Lung (tissue), 12 donors: ENCODE measurements around the gene GPR146. TPM values are rescaled to one million over a fixed set of nuclear protein-coding genes. Genes with fewer than 3 reads are reported as not detected.

Experiments used
- ATAC-seq: fragments of 200-7000 bp; cut with Tn5 transposase; one replicate; pipeline ENCODE4 v1.9.1; 2020; ENCODE audit warnings: moderate number of reproducible peaks; ENCODE audit not compliant: insufficient read depth, low FRiP score
- DNase-seq, 3 donors: peaks; one replicate each; pipeline ENCODE4 v3.0.0-alpha.2; 2013 to 2017
- H3K27ac ChIP-seq, 2 donors: one replicate each; pipeline ENCODE4 v1.5.1; 2013; ENCODE audit warnings: mild to moderate bottlenecking in 2 of 2, moderate library complexity in 2 of 2, control low read depth in 1 of 2, inconsistent platforms in 1 of 2, low read depth in 1 of 2, low read length in 1 of 2
- H3K27me3 ChIP-seq, 3 donors: one replicate each; pipeline ENCODE4 v1.5.1; 2013; ENCODE audit warnings: low read length in 2 of 3; ENCODE audit not compliant: control insufficient read depth in 3 of 3, insufficient read depth in 3 of 3
- H3K36me3 ChIP-seq, 4 donors: one replicate each; pipeline ENCODE4 v1.5.1; 2013; ENCODE audit warnings: low read length in 4 of 4, mild to moderate bottlenecking in 1 of 4, moderate library complexity in 1 of 4; ENCODE audit not compliant: control insufficient read depth in 4 of 4, insufficient read depth in 4 of 4
- H3K4me1 ChIP-seq, 5 donors: one replicate each; pipeline ENCODE4 v1.5.1; 2013; ENCODE audit warnings: low read length in 5 of 5, mild to moderate bottlenecking in 2 of 5, moderate library complexity in 1 of 5; ENCODE audit not compliant: control insufficient read depth in 5 of 5, insufficient read depth in 5 of 5
- H3K4me3 ChIP-seq: one replicate; pipeline ENCODE4 v1.5.1; 2013; ENCODE audit warnings: mild to moderate bottlenecking, control low read depth, moderate library complexity
- H3K9ac ChIP-seq, 2 donors: one replicate each; pipeline ENCODE4 v1.5.1; 2013; ENCODE audit warnings: low read length in 2 of 2, control low read depth in 1 of 2; ENCODE audit not compliant: insufficient read depth in 1 of 2
- H3K9me3 ChIP-seq, 4 donors: one replicate each; pipeline ENCODE4 v1.5.1; 2013; ENCODE audit warnings: low read length in 3 of 4, mild to moderate bottlenecking in 1 of 4, moderate library complexity in 1 of 4; ENCODE audit not compliant: control insufficient read depth in 4 of 4, insufficient read depth in 3 of 4
- WGBS, 2 donors: extraction: QIAGEN DNeasy Blood & Tissue Kit; methylation state at CpG; one replicate each; pipeline ENCODE4 v1.1.7; 2013; 5-methylcytosine and 5-hydroxymethylcytosine counted together
- polyA plus RNA-seq, 2 donors: library from polyadenylated mRNA; stranded (reverse); fragments of 200-250 nt; gene quantifications; one replicate each; pipeline ENCODE4 v1.2.1, GENCODE V29; 2013
- total RNA-seq, 2 donors: library from RNA; depleted of rRNA in 1 of 2; stranded (reverse); fragments of >200 nt in 1 of 2; gene quantifications; one replicate each; pipeline ENCODE4 v1.2.1, GENCODE V29; 2014 to 2021
- TF ChIP-seq, protein P1 (sequence below): IDR thresholded peaks from 2 replicates; pipeline ENCODE4 v1.5.1; 2012; ENCODE audit warnings: mild to moderate bottlenecking; ENCODE audit errors: control extremely low read depth, extremely low read depth
- donor health status: control.
- donor health status: control.
- donor health status: Bipolar disorder and iron deficiency.
- donor health status: healthy.
- donor health status: DM: yes; HTN: yes; CAD: no.

The GPR146 gene
- total and polyA plus RNA-seq, 4 donors = 13.7 to 27.1 (median 14.0) TPM

GRCh38 chr7:1011297-1012003, 32.9 kb upstream of the GPR146 start:
- TF ChIP-seq, protein P1, sequence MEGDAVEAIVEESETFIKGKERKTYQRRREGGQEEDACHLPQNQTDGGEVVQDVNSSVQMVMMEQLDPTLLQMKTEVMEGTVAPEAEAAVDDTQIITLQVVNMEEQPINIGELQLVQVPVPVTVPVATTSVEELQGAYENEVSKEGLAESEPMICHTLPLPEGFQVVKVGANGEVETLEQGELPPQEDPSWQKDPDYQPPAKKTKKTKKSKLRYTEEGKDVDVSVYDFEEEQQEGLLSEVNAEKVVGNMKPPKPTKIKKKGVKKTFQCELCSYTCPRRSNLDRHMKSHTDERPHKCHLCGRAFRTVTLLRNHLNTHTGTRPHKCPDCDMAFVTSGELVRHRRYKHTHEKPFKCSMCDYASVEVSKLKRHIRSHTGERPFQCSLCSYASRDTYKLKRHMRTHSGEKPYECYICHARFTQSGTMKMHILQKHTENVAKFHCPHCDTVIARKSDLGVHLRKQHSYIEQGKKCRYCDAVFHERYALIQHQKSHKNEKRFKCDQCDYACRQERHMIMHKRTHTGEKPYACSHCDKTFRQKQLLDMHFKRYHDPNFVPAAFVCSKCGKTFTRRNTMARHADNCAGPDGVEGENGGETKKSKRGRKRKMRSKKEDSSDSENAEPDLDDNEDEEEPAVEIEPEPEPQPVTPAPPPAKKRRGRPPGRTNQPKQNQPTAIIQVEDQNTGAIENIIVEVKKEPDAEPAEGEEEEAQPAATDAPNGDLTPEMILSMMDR = no peak
- DNase-seq (no peak), ATAC-seq (no peak)
- H3K4me1 ChIP-seq = peaks cover 0 to under 1% (median 0%) of the 10 kb centered on the region in 5 donors
- peaks cover 0 to 27% (median 2%) of the 10 kb centered on the region in 4 donors for H3K36me3 ChIP-seq
- no peaks in the 10 kb centered on the region for H3K9me3 ChIP-seq
- H3K4me3 ChIP-seq = no peak overlapping the region
- no peak overlapping the region for H3K9ac ChIP-seq
- no peak overlapping the region for H3K27ac ChIP-seq
- WGBS, 2 donors = 88 to 89% methylated on average over 13 of the region's 13 CpGs
- no peaks in the 10 kb centered on the region for H3K27me3 ChIP-seq

DNA sequence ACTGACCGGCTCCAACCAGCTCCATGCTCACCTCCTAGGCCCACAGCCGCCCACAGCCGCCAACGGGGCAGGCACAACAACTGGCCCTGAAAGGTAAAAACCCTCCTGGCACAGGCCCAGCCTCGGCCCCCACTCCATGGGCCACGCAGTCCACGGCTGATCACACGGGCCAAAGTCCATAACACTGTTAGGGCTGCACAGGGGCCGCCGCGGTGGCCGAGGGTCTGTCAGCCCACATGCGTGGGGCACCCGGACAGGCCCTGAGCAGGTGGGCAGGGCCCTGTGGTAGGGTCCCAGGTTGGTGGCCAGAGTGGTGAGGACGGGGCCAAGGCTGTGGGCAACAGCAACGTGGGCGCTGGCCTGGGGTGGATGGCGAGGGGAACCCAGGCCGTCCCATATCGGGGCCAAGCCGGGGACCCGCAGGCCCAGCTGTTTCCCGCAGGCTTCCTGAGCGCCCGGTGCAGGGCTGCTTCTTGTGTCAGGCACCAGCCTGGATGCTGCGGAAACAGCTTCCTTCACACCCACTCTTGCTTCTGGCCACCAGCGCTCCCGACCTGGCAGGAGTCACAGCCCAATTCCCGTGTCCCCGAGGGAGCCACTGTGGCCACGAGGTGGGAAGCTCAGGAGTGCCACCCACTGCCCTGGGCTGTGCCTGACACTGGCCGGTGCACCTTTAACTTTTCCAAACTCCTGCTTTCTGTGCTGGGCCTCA, 32.2 kb upstream of the GPR146 start:
- TF ChIP-seq, protein P1 = no peak
- Histone ChIP-seq H3K27me3 (no peaks in the 10 kb centered on the region), H3K27ac (no peak overlapping the region), H3K4me3 (no peak overlapping the region), H3K9ac (no peak overlapping the region), H3K36me3 (peaks cover 0 to 21% (median 2%) of the 10 kb centered on the region in 4 donors), H3K4me1 (peaks cover 0 to 3% (median 0%) of the 10 kb centered on the region in 5 donors), H3K9me3 (no peaks in the 10 kb centered on the region)
- WGBS, 2 donors = 66 to 76% methylated on average over 28 to 32 of the region's 32 CpGs
- ATAC-seq (no peak), DNase-seq (no peak)

DNA sequence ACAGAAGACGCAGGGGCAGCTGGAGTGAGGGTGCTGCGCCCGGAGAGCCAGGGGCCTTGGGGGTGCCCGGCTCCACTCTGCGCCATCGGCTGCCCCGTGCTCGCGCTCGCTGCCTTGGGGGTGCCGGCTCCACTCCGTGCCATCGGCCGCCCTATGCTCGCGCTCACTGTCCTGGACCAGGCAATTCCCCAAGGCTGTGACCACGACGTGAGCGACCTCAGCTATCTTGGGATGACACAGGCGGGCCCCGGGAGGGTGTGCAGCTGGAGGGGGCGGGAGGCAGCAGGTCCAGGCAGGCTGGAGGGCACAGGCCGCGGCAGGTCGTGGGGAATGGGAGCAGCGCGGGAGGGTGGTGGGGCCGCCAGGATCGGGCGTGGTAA, 31.6 kb upstream of the GPR146 start:
- no peaks in the 10 kb centered on the region for H3K27me3 ChIP-seq
- DNase-seq (no peak), ATAC-seq (no peak)
- WGBS, 2 donors = 90 to 92% methylated on average over 30 of the region's 30 CpGs
- no peaks in the 10 kb centered on the region for H3K9me3 ChIP-seq
- peaks cover 0 to 16% (median 2%) of the 10 kb centered on the region in 4 donors for H3K36me3 ChIP-seq
- H3K4me1 ChIP-seq = peaks cover 0 to 3% (median 0%) of the 10 kb centered on the region in 5 donors
- H3K9ac ChIP-seq = no peak overlapping the region
- TF ChIP-seq, protein P1 = no peak
- no peak overlapping the region for H3K4me3 ChIP-seq
- no peak overlapping the region for H3K27ac ChIP-seq
